Mesenchymal stem cell (in vitro differentiated cells and primary cell): ENCODE results near the gene SERPINA6.

Experiments used
- DNase-seq: peaks from one replicate; pipeline ENCODE4 v3.0.0-alpha.2; 2013
- H2AFZ ChIP-seq: one replicate; pipeline ENCODE4 v1.6.1; 2013; ENCODE audit warnings: low read depth, mild to moderate bottlenecking, control low read depth, inconsistent platforms, low read length, moderate library complexity
- H2AK5ac ChIP-seq: 2 replicates; pipeline ENCODE4 v1.6.1; 2013; ENCODE audit warnings: low read length, moderate library complexity, mild to moderate bottlenecking, inconsistent platforms; ENCODE audit not compliant: severe bottlenecking
- H2BK120ac ChIP-seq: one replicate; pipeline ENCODE4 v1.6.1; 2013; ENCODE audit warnings: low read depth, mild to moderate bottlenecking, inconsistent platforms, low read length, moderate library complexity
- H2BK12ac ChIP-seq, 2 experiments: one replicate each; pipeline ENCODE4 v1.6.1; 2013; ENCODE audit warnings: inconsistent platforms in 2 of 2, low read length in 2 of 2, mild to moderate bottlenecking in 2 of 2, moderate library complexity in 2 of 2, control low read depth in 1 of 2
- H2BK15ac ChIP-seq: one replicate; pipeline ENCODE4 v1.6.1; 2013; ENCODE audit warnings: mild to moderate bottlenecking, low read depth, inconsistent platforms; ENCODE audit not compliant: poor library complexity, severe bottlenecking
- H2BK5ac ChIP-seq: 2 replicates; pipeline ENCODE4 v1.6.1; 2013; ENCODE audit warnings: low read depth, mild to moderate bottlenecking, low read length, control low read depth, inconsistent platforms; ENCODE audit not compliant: poor library complexity, severe bottlenecking
- H3K14ac ChIP-seq, 2 experiments: one replicate each; pipeline ENCODE4 v1.6.1; 2013; ENCODE audit warnings: inconsistent platforms in 2 of 2, low read length in 2 of 2, control low read depth in 1 of 2, mild to moderate bottlenecking in 1 of 2, moderate library complexity in 1 of 2
- H3K18ac ChIP-seq, 2 experiments: one replicate each; pipeline ENCODE4 v1.6.1; 2013; ENCODE audit warnings: inconsistent platforms in 2 of 2, low read length in 2 of 2, control low read depth in 1 of 2, low read depth in 1 of 2, mild to moderate bottlenecking in 1 of 2
- H3K23ac ChIP-seq, 2 experiments: one replicate each; pipeline ENCODE4 v1.6.1; 2013; ENCODE audit warnings: inconsistent platforms in 2 of 2, low read length in 2 of 2, mild to moderate bottlenecking in 2 of 2, moderate library complexity in 2 of 2, control low read depth in 1 of 2
- H3K27ac ChIP-seq: 2 replicates; pipeline ENCODE4 v1.5.1; 2013; ENCODE audit warnings: mild to moderate bottlenecking, moderate library complexity, low read length, control low read depth, inconsistent platforms; ENCODE audit not compliant: poor library complexity, severe bottlenecking
- H3K27me3 ChIP-seq, 2 experiments: 2 replicates each; pipeline versions ENCODE4 v1.6.1 to v1.7.0; 2013; ENCODE audit warnings: low read length in 2 of 2, mild to moderate bottlenecking in 2 of 2, moderate library complexity in 2 of 2, control low read depth in 1 of 2, inconsistent platforms in 1 of 2; ENCODE audit not compliant: control insufficient read depth in 1 of 2, insufficient read depth in 1 of 2
- H3K36me3 ChIP-seq, 2 experiments: 2 replicates each; pipeline versions ENCODE4 v1.6.1 to v1.7.0; 2013; ENCODE audit warnings: low read length in 2 of 2, control low read depth in 1 of 2, inconsistent platforms in 1 of 2, low read depth in 1 of 2, mild to moderate bottlenecking in 1 of 2; ENCODE audit not compliant: insufficient read depth in 2 of 2, control insufficient read depth in 1 of 2
- H3K4ac ChIP-seq, 2 experiments: one replicate each; pipeline ENCODE4 v1.6.1; 2013; ENCODE audit warnings: inconsistent platforms in 2 of 2, low read length in 2 of 2, mild to moderate bottlenecking in 2 of 2, moderate library complexity in 2 of 2, control low read depth in 1 of 2, low read depth in 1 of 2
- H3K4me1 ChIP-seq: 2 replicates; pipeline ENCODE4 v1.6.1; 2013; ENCODE audit warnings: low read depth, low read length, control low read depth; ENCODE audit not compliant: control insufficient read depth, insufficient read depth
- H3K4me2 ChIP-seq: 2 replicates; pipeline ENCODE4 v1.6.1; 2013; ENCODE audit warnings: low read length, mild to moderate bottlenecking, inconsistent platforms; ENCODE audit not compliant: poor library complexity, severe bottlenecking
- H3K4me3 ChIP-seq, 2 experiments: 2 replicates each; pipeline versions ENCODE4 v1.5.1 to v1.7.0; 2013; ENCODE audit warnings: low read length in 2 of 2, mild to moderate bottlenecking in 2 of 2, control low read depth in 1 of 2, low read depth in 1 of 2; ENCODE audit not compliant: insufficient read depth in 1 of 2
- H3K79me1 ChIP-seq: replicated peaks from 2 replicates; pipeline ENCODE4 v1.6.1; 2013; ENCODE audit warnings: mild to moderate bottlenecking, control low read depth, low read length, inconsistent platforms; ENCODE audit not compliant: poor library complexity, severe bottlenecking
- H3K9ac ChIP-seq: 2 replicates; pipeline ENCODE4 v1.7.0; 2013; ENCODE audit warnings: mild to moderate bottlenecking, low read length, moderate library complexity
- H3K9me3 ChIP-seq: 2 replicates; pipeline ENCODE4 v1.7.0; 2013; ENCODE audit warnings: mild to moderate bottlenecking, low read length; ENCODE audit not compliant: control insufficient read depth
- H4K8ac ChIP-seq: one replicate; pipeline ENCODE4 v1.6.1; 2013; ENCODE audit warnings: inconsistent platforms, mild to moderate bottlenecking, low read length, moderate library complexity
- H4K91ac ChIP-seq: one replicate; pipeline ENCODE4 v1.6.1; 2013; ENCODE audit warnings: mild to moderate bottlenecking, low read length, inconsistent platforms
- WGBS: methylation state at CpG from one replicate; pipeline ENCODE4 v1.1.7; 2013; ENCODE audit warnings: mixed read lengths; 5-methylcytosine and 5-hydroxymethylcytosine counted together

Gene SERPINA6

GRCh38 chr14:94330857-94331256, 7.7 kb upstream of the SERPINA6 start:
- H3K4me3 ChIP-seq, result no peak overlapping the region
- H2BK12ac ChIP-seq, result no peak overlapping the region
- WGBS, result 50% methylated on average over 2 of the region's 2 CpGs
- H4K91ac ChIP-seq, result no peak overlapping the region
- H2BK120ac ChIP-seq, result no peak overlapping the region
- H3K18ac ChIP-seq, result no peak overlapping the region
- H2AK5ac ChIP-seq, result no peak overlapping the region
- no peaks in the 10 kb centered on the region for H3K4me1 ChIP-seq
- no peak overlapping the region for H2BK5ac ChIP-seq
- H3K23ac ChIP-seq, result no peak overlapping the region
- H4K8ac ChIP-seq, result no peak overlapping the region
- DNase-seq, result no peak
- H3K4me2 ChIP-seq, result no peak overlapping the region
- H3K14ac ChIP-seq, result no peak overlapping the region
- no peaks in the 10 kb centered on the region for H3K36me3 ChIP-seq
- no peak overlapping the region for H3K4ac ChIP-seq
- no peak overlapping the region for H3K27ac ChIP-seq
- H2BK15ac ChIP-seq, result no peak overlapping the region
- no peak overlapping the region for H2AFZ ChIP-seq
- H3K27me3 ChIP-seq, result no peaks in the 10 kb centered on the region
- H3K9me3 ChIP-seq, result no peaks in the 10 kb centered on the region
- H3K79me1 ChIP-seq, result no peaks in the 10 kb centered on the region
- no peak overlapping the region for H3K9ac ChIP-seq

DNA sequence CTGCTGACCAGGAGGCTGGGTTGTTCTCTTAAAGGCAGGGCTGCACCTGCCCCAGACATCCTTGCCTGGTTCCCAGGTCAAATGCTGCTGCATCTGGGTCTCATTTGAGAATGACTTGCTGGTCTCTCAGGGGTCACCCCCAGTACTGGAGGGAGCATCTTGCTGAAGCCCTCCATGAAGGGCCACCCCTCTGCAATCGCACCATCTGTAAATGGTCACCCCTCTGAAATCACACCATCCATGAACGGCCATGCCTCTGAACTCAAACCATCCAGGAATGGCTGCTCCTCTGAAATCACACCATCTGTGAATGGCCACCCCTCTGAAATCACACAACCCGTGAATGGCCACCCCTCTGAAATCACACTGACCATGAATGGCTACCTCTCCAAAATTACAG, 7.3 kb upstream of the SERPINA6 start:
- no peak overlapping the region for H3K14ac ChIP-seq
- 54% methylated on average over 3 of the region's 3 CpGs for WGBS

DNA sequence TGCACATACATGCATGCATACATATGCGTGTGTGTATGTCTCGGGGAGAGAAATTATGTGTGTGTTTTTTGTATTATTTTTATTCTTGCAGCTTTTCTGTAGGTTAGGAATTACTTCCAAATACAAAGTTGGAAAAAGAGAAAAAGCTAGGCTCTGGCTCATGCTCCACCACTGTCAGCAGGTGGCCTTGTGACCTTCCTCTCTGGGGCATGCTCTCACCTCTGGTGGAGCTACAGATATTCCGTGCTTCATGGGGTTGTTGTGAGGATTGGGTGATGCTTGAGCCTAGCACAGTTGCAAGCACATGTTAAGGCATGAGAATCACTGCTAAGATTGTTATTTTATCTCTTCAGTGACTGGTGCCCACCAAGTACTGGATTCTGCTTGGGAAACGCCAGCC, 6.7 kb upstream of the SERPINA6 start:
- Histone ChIP-seq H3K4ac (no peak overlapping the region), H3K79me1 (no peaks in the 10 kb centered on the region)
- WGBS, result 79% methylated on average over 4 of the region's 4 CpGs

More for the DNA sequence above, 7.3 kb upstream of the SERPINA6 start:
- no peak overlapping the region for H3K27ac ChIP-seq
- no peaks in the 10 kb centered on the region for H3K4me1 ChIP-seq
- no peak overlapping the region for H2AK5ac ChIP-seq
- H4K91ac ChIP-seq, result no peak overlapping the region
- H3K4me2 ChIP-seq, result no peak overlapping the region
- no peak overlapping the region for H3K4me3 ChIP-seq
- H2BK12ac ChIP-seq, result no peak overlapping the region
- H3K23ac ChIP-seq, result no peak overlapping the region
- H3K79me1 ChIP-seq, result no peaks in the 10 kb centered on the region
- no peaks in the 10 kb centered on the region for H3K9me3 ChIP-seq
- no peaks in the 10 kb centered on the region for H3K27me3 ChIP-seq
- H2BK5ac ChIP-seq, result no peak overlapping the region
- no peak overlapping the region for H4K8ac ChIP-seq
- no peak overlapping the region for H3K4ac ChIP-seq
- no peak overlapping the region for H2AFZ ChIP-seq
- no peak overlapping the region for H2BK120ac ChIP-seq
- H3K18ac ChIP-seq, result no peak overlapping the region
- no peak for DNase-seq
- no peak overlapping the region for H3K9ac ChIP-seq
- H3K36me3 ChIP-seq, result no peaks in the 10 kb centered on the region
- no peak overlapping the region for H2BK15ac ChIP-seq

DNA sequence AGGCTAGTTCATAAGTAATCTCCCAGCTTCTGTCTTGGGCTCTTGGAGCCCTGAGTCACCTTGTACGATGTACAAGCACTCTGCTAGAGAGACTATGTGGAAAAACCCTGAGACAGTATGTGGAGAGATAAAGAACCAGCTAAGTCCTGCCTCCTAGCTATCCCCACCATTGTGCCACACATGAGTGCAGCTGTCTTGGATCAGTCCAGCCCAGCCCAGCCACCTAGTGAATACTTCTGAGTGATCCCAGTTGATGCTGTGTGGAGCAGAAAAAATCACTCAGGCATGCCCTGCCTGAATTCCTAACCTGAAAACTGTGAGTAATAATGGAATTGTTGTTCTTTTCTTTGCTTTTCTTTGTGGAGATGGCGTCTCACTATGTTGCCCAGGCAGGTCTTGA, 5.1 kb upstream of the SERPINA6 start:
- H4K91ac ChIP-seq, result no peak overlapping the region
- H2BK120ac ChIP-seq, result no peak overlapping the region
- H2BK12ac ChIP-seq, result no peak overlapping the region
- H2BK5ac ChIP-seq, result no peak overlapping the region
- H3K18ac ChIP-seq, result no peak overlapping the region
- DNase-seq, result no peak
- no peak overlapping the region for H3K4me3 ChIP-seq
- H3K4ac ChIP-seq, result no peak overlapping the region
- H3K4me2 ChIP-seq, result no peak overlapping the region
- H3K27me3 ChIP-seq, result no peaks in the 10 kb centered on the region
- no peak overlapping the region for H2AK5ac ChIP-seq
- H3K9ac ChIP-seq, result no peak overlapping the region
- no peak overlapping the region for H2BK15ac ChIP-seq
- no peak overlapping the region for H3K14ac ChIP-seq
- no peak overlapping the region for H2AFZ ChIP-seq
- no peaks in the 10 kb centered on the region for H3K4me1 ChIP-seq
- no peak overlapping the region for H4K8ac ChIP-seq
- H3K23ac ChIP-seq, result no peak overlapping the region
- H3K79me1 ChIP-seq, result no peaks in the 10 kb centered on the region
- no peak overlapping the region for H3K27ac ChIP-seq
- no peaks in the 10 kb centered on the region for H3K9me3 ChIP-seq
- no peaks in the 10 kb centered on the region for H3K36me3 ChIP-seq
- WGBS, result 69% methylated on average over 2 of the region's 2 CpGs

More for the DNA sequence above, 6.7 kb upstream of the SERPINA6 start:
- no peak overlapping the region for H3K4me3 ChIP-seq
- no peak overlapping the region for H2BK12ac ChIP-seq
- no peak overlapping the region for H4K91ac ChIP-seq
- DNase-seq, result no peak
- no peak overlapping the region for H2BK5ac ChIP-seq
- H2BK120ac ChIP-seq, result no peak overlapping the region
- no peak overlapping the region for H2AK5ac ChIP-seq
- H3K27ac ChIP-seq, result no peak overlapping the region
- H3K14ac ChIP-seq, result no peak overlapping the region
- no peak overlapping the region for H3K9ac ChIP-seq
- H3K9me3 ChIP-seq, result no peaks in the 10 kb centered on the region
- no peaks in the 10 kb centered on the region for H3K27me3 ChIP-seq
- H3K4me2 ChIP-seq, result no peak overlapping the region
- no peaks in the 10 kb centered on the region for H3K4me1 ChIP-seq
- H3K23ac ChIP-seq, result no peak overlapping the region
- H2BK15ac ChIP-seq, result no peak overlapping the region
- H4K8ac ChIP-seq, result no peak overlapping the region
- no peak overlapping the region for H3K18ac ChIP-seq
- H2AFZ ChIP-seq, result no peak overlapping the region
- H3K36me3 ChIP-seq, result no peaks in the 10 kb centered on the region
